ENCODE data around the gene PDLIM7.

DNA sequence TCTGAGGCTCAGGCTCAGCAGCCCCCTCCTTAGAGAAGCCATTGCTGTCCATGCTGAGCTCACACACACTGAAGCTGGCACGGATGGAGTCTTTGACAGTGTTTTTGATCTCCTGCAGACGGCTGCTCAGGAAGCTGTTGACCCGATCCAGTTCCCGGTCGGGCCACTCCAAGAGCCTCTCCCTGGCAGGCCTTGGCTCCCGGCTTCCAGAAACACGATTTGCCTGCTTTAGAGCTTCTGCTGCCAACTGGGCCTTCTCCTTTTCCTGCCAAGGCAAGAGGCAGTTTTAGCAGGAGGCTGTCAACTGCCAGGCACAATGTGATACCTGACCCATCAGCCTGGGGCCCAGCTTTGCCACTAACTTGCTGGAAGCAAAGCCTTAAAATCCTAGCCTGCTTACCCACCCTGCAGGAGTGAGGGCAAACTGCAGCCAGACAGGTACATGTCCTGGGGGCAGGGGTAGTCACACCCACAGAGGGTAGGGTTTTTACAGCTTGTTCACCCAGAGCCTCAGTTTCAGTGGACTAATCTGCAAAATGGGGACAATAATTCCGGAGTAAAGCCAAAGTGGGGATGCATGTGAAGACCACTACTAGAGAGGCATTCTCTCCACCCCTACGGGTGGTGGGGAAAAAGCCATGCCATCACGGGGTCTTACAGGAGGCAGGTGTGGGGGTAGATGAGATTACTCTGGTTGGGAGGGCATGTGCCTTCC, 27.7 kb upstream of the PDLIM7 start:
- no peak for TF ChIP-seq EZH2 (IDR thresholded peaks at IDR 0.05; ENCODE audit: borderline replicate concordance, low read depth, low read length, poor library complexity, severe bottlenecking)
- TF ChIP-seq, protein P1, sequence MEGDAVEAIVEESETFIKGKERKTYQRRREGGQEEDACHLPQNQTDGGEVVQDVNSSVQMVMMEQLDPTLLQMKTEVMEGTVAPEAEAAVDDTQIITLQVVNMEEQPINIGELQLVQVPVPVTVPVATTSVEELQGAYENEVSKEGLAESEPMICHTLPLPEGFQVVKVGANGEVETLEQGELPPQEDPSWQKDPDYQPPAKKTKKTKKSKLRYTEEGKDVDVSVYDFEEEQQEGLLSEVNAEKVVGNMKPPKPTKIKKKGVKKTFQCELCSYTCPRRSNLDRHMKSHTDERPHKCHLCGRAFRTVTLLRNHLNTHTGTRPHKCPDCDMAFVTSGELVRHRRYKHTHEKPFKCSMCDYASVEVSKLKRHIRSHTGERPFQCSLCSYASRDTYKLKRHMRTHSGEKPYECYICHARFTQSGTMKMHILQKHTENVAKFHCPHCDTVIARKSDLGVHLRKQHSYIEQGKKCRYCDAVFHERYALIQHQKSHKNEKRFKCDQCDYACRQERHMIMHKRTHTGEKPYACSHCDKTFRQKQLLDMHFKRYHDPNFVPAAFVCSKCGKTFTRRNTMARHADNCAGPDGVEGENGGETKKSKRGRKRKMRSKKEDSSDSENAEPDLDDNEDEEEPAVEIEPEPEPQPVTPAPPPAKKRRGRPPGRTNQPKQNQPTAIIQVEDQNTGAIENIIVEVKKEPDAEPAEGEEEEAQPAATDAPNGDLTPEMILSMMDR (conservative IDR thresholded peaks at IDR 0.05; ENCODE audit: low read depth, low read length): no peak
